Measurements from ENCODE around the gene CYSTM1.

The CYSTM1 gene

DNA sequence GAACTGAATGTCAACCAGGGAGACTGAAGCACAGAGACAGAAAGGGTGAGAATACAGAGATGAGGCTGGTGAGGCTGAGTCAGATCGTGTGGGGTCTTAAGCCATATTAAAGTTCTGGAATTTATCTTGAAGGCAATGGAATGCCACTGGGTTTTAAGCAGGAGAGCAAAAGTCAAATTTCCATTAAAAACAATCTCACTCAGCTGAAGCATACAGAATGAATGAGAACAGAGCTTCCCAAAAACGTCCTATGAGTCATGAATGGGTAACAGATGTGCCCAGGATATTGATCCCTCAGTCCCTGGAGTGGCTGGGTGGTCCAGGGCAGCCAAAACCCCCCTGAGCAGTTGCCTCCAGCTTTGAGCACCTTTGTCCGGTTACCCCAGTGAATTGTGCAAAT, 83.0 kb downstream of the CYSTM1 start:
- DNase-seq (ENCODE audit: low spot score): no peak

DNA sequence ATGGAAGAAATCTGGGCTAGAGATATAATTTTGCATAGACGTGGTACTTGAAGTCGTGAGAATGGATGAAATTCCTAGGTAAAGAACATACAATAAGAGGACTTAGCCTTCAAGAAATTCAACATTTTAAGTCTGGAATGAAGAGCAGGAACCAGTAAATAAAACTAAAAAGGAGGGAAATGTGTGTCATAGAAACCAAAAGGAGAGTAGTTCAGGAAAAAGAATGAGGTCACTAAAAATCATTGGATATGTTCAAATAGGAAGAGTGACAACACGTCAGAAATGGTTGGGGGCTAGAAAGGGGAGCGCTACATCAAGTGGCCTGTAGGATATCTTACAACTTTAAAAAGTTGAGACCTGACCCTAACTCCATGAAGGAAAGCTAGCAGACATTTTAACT, 83.9 kb downstream of the CYSTM1 start:
- no peak for DNase-seq (ENCODE audit: low spot score)

DNA sequence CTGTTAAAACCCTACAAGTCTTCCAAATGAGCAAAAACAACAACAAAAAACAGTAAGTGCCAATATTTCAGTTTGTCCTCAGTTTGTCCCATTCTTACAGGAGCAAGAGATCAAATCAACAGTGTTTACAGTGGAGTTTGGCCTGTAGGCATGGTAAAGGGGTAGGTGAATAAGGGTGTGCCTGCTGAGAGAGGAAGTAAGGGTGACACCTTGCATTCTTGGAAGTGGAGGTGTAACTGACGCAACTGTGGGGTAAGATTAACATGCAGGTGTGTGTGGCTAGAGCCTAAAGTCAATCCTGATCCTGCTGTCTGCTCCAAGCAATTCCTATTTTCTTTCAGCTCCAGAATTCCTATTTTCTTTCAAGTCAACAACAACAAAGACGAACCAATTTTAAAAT, 84.5 kb downstream of the CYSTM1 start:
- no peak for DNase-seq (ENCODE audit: low spot score)

DNA sequence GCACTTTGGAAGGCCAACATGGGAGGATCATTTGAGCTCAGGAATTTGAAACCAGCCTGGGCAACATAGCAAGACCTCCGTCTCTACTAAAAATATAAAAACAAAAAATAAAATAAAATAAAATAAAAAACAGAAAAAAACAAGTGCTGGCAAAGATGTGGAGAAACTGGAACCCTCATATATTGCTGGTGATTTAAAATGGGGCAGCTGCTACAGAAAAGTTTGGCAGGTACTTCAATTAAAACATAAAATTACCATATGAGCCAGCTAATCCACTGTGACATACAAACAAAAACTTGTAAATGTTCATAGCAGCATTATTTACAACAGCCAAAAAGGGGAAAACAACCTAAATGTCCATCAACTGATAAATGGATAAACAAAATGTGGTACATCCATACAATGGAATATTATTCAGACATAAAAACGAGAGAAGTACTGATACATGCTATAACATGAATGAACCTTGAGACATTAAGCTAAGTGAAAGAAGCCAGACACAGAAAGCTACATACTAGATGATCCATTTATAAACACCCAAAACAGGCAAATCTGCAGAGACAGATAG, 85.2 kb downstream of the CYSTM1 start:
- DNase-seq (ENCODE audit: low spot score): no peak

DNA sequence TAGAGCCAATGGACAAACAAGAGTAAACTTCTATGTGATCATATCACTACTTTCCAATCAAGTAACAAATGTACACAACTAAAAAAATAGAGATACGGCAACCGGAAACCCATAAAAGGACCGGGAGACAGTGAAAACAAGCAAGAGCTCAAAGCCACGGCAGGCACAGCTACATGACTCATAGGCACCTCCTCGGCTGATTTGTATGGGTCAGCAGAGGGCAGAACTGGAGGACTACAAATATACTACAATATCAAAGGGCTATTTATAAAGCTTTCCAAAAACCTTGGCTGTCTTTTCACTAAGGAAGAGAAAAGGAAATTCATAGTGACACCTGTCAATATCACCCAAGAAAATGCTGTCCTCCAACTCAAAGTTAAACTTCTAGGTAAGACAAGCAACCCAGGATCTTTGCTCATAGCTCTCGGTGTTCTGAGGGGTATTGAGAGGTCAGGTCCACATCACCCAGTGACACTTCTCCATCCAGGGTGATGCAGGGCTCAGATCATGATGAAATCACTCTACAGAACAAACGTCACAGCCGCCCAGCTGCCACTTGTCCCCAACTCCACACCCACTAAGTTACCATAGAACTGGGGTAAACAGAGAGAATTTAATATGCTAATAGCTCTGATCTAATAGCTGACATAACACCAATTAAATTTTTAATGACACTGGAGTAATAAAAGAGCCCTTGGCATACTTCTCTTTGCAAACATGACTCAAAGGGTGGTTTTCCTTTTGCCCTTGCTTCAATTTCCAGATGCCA, 86.6 kb downstream of the CYSTM1 start:
- peak; percentile 93 for DNase-seq (ENCODE audit: low spot score)

DNA sequence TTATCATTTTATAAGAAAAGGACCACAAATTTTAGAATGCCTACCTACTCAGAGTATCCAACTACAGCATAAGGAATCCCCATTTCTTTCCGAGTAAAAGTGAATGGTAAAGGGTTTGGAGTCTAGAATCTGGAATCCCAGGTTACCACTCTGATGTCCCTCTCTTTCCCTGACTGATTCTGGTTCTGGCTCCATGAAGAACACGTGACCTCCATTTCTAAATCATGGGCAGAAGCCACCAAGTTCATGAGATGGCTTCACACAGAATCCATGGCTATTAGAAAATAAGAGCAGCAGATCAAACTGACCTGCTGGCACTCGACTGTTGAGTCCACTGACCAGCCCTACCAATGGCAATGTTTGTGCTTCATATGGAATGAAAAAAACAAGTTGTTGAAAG, 87.2 kb downstream of the CYSTM1 start:
- DNase-seq (ENCODE audit: low spot score): no peak

DNA sequence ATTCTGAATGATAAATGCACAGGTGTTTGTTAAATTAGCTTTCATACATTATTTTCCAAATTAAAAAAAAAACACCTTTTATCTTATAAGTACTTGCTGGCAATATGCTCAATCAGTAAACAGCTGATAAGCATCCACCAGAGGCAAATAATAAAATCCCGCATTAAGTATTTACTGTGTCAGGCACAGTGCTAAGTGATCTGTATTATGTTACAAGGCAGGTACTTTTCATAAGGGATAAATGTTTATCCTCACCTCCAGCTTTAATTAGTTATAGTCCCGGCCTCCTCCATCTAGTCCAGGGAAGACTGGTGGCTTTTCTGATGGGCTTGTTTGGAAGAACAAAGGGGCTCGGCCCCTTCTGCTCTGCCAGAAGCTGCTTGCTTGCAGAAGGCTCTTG, 87.9 kb downstream of the CYSTM1 start:
- DNase-seq (ENCODE audit: low spot score): no peak

DNA sequence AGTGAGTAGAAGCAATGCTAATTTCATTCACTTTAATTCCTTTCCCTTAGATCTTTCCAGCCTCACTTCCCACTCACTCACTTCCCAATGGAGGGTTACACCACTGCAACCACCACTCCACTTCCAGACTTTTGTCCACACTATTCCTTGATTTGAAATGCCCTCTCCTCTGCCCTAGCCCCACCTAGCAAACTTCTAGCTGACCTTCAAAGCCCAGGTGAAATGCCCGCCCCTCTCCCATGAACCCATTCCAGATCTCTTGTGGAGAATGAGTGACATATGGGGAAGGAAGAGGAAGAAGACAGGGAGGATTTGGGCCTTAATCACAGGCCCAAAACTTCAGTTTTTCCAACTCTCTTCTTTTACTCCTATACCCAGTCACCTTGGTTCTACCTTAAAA, 90.9 kb downstream of the CYSTM1 start:
- DNase-seq (ENCODE audit: low spot score): no peak

DNA sequence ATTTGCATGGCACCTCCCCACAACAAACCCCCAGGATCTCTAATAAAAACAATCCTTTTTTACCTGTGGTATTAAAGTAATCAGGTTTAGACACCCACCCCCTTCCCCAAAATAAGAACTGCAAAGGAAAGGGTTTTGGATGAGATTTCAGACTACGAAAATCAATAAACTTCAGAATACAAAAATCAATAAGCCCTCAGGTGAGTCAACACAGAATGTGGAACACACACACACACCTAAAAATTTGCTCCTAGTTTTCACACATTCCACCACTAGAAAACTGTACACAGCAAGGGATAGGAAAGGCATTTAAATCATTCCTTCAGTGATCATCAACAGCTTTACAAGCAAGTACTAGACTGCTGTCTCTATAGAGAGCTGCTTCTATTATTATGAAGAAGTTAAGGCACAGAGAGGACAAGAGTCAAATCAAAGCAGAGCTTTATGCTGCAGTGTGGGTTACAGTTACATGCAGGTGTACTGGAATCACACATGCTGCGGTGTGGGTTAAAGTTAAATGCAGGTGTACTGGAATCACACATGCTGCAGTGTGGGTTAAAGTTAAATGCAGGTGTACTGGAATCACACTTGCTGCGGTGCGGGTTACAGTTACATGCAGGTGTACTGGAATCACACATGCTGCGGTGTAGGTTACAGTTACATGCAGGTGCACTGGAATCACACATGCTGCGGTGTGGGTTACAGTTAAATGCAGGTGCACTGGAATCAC, 91.6 kb downstream of the CYSTM1 start:
- DNase-seq (ENCODE audit: low spot score): no peak

DNA sequence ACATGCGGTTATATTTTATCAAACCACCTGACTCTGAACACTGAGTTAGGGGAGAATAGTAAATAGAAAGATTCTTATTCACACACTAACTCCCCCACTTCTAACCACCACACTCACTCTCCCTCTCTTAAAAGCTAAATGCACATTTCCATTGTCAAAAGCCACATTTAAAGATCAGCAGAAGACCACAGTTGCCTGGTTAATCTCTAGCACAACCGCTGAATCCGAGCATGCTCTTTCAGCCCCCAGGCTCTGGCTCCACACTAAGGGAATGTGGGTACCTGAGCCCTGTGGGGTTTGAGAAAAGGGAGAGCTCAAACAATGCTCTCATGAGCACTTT, 92.2 kb downstream of the CYSTM1 start:
- DNase-seq (ENCODE audit: low spot score): no peak

DNA sequence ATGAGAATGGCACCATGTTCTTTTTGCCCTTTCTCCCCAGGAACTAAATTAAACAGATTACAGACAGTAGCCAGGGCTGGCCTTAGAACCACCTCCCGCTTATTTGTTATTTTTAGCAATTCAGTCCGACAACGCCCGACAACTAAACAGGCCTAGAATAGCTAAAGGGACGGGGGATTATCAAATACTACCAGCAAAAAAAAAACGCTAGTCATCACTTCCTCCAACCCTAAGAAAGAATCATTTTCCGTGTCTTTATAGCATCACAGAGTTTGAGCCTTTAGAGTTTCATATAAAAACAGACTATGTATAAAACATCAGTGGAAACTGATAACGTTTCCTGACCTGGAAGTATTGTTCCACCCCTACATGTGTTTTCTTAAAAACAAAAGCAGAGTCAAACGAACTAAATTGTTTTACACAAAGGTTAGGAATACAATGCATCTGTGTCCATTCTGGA, 92.6 kb downstream of the CYSTM1 start:
- no peak for DNase-seq (ENCODE audit: low spot score)

DNA sequence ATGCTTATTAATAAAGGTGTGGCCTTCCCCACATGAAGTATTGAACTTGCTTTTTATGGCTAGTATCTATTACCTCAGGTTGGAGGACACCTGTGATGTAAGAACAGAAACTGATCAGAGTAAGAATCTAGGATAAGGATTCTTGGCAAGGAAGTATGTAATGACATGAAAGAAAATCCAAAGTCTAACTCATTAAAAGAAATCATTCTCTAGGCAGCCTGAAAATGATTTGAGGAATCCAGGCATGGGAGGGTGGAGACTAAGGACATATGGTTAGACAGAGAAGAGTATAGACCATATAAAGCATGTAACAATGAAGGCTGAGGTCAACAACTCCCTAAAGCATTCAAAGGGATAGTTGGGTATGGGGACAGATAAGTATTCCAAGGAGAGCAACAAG, 95.0 kb downstream of the CYSTM1 start:
- DNase-seq (ENCODE audit: low spot score): no peak

DNA sequence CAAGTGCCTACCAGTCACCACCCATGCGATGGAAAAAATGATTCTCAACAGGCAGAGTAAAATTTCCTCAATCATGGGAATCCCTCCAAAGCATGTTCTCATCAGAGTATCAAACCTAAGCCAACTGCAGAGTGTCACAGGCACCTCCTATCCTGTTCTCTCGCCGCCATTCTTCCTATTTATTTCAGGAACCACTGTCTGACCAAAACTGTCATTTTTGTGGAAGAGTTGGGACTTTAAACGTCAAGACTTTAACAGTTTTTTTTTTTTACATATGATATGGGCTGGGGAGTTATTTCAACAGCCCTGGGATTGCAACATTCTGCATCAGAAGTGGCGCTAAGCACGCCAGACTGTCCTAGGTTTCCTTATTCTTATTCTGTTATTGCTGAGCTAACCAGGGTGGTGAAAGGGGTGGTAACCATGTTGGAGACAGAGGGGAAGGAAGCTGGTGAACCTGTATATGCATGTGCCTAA, 98.5 kb downstream of the CYSTM1 start:
- no peak for DNase-seq (ENCODE audit: low spot score)

DNA sequence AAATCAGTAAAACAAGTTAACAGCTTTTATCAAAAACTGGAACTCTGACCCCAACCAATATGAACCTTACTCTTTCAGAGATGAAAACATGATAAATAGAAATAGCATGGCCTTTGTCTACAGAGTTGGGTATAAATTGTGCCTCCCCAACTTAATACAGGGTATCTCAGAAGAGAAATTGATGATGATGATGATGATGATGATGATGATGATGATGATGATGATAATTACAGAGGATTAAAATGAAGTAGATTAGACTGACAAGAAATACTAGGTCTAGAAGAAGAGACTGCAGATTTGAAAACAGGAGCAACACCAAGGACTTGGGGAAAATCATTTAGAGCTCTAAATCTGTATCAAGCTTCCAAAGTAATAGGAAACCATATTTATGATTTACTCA, 100.8 kb downstream of the CYSTM1 start:
- DNase-seq (ENCODE audit: low spot score): no peak

DNA sequence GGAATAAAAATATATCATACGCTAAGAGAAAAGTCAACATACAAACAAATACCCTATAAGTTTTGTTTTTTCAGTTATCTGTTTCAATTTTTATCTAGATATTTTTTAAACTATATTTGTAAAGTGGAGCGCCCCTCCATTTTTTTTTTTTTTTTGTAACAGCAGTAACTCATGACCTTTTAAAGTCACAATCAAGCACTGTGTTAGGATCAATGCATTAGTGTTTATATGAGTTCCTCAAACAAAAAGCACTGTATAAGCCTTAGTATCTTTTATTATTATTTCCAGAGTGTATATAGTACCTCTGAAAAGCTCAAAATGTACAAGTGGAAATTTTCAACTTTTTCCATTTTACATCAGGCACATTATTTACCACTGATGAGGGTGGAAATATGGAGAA, 107.3 kb downstream of the CYSTM1 start:
- no peak for DNase-seq (ENCODE audit: low spot score)

DNA sequence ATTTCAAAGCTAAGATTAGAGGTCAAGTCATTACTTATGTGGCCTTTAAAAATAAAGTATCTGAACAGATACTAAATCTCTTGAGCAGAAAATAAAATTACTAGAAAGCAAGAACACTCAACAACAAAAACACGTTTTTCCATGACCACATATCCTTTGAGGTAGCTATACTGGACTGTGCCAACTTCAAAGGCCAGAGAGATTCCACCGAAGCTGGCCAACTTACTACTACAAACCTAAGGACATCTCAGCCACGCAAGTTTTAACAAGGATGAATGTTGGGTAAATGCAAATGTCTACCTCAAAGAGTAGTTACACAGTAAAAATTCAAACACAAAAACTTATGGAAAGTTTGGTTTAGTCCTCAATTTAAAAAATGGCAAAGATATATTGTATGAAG, 109.0 kb downstream of the CYSTM1 start:
- no peak for DNase-seq (ENCODE audit: low spot score)

DNA sequence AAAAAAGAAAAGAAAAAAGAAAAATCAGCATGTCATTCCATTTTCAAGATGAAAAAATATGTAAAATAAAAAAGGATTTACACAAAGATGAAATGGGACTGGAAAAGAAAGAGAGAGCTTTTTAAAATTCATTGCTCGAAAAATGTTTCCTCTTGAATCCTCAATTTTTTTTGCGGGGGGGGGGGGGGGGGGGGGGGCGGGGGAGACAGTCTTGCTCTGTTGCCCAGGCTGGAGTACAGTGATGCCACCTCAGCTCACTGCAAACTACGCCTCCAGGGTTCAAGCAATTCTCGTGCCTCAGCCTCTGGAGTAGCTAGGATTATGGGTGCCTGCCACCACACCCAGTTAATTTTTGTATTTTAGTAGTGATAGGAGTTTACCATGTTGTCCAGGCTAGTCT, 111.4 kb downstream of the CYSTM1 start:
- DNase-seq (ENCODE audit: low spot score): no peak

DNA sequence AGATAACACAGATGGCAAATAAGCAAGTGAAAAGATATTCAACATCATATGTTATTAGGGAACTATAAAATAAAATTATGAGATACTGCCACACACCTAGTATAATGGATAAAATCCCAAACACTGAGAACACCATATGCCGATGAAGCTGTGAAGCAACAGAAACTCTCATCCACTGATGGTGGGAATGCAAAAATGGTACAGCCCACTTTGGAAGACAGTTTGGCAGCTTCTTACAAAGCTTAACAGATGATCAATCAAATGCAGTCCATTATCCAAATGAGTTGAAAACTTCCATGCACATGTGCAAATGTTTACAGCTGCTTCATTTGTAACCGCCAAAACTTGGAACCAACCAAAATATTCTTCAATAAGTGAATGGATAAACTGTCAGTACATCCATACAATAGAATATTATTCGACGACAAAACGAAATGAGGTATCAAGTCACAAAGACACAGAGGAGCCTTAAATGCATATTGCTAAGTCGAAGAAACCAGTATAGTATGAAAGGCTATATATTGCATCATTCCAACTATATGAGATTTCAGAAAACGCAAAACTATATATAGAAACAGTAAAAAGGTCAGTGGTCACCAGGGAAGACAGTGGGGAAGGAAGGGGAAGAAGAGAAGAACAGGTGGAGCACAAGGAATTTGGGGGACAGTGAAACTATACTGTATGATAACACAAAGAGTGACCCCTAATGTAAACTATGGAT, 113.0 kb downstream of the CYSTM1 start:
- DNase-seq (ENCODE audit: low spot score): no peak

DNA sequence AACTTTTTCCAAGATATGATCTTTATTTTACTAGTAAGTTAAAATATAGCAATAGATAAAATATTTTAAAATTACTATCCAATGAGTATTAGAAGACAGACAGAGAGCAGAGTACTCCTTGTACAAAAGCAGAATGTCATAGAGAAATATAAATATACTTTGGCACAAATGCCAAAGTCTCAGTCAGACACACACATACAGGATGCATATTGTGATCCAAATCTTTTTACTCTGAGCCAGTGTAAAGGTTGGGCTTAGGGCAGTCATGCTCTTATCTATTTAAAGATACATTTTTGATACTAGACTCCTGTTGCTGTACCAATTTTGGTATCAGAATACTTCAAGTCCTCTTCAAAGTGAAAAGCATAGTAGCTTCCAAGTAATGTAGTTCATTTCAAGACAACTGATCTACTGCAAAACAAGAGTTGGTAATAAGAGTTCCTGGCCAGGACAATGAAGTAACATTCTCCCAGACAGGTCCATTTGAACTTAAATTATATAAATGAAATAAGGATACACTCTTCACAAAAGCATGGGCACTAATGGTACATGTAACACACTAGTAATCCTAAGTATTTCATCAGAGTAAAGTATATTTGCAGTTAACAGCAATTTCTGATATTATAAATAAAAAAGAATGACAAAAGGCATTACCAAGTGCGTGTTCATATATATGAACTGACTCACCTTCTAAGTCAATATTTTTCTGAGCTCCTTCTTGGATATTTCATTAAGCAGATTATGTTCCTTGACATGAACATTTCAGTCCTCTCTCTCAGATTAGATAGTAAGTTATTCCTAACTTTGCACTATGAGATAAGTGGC, 117.4 kb downstream of the CYSTM1 start:
- no peak for DNase-seq (ENCODE audit: low spot score)
